Left lung (tissue), 10 donors: Measurements from ENCODE around the gene CFAP92. TPM values are rescaled to one million over a fixed set of nuclear protein-coding genes. Genes with fewer than 3 reads are reported as not detected.

Source experiments
- ATAC-seq: fragments of 200-7000 bp; cut with Tn5 transposase; one replicate; pipeline ENCODE4 v1.9.1; 2020; ENCODE audit warnings: moderate library complexity
- DNase-seq, 4 donors: peaks; one replicate each; pipeline ENCODE4 v3.0.0-alpha.2; 2013 to 2020
- H3K27ac ChIP-seq, 2 donors: fragments of 200-600 bp; sonication (generic) in 1 of 2; one replicate each; pipeline versions ENCODE4 v1.5.0 to v1.8.0; 2020 to 2021
- H3K27me3 ChIP-seq, 2 donors: fragments of 200-600 bp; sonication (generic) in 1 of 2; one replicate each; pipeline versions ENCODE4 v1.5.0 to v1.8.0; 2020 to 2021
- H3K36me3 ChIP-seq, 2 donors: fragments of 200-600 bp; sonication (generic) in 1 of 2; one replicate each; pipeline versions ENCODE4 v1.5.0 to v1.8.0; 2020 to 2021
- H3K4me1 ChIP-seq, 2 donors: fragments of 200-600 bp; one replicate each; pipeline ENCODE4 v1.8.0; 2021
- H3K4me3 ChIP-seq, 2 donors: fragments of 200-600 bp; sonication (generic) in 1 of 2; one replicate each; pipeline versions ENCODE4 v1.5.0 to v1.8.0; 2020 to 2021; ENCODE audit warnings: mild to moderate bottlenecking in 1 of 2
- H3K9me3 ChIP-seq, 2 donors: fragments of 200-600 bp; sonication (generic) in 1 of 2; one replicate each; pipeline versions ENCODE4 v1.5.0 to v1.8.0; 2020 to 2021
- CTCF ChIP-seq, 2 donors: fragments of 200-600 bp; sonication (generic) in 1 of 2; IDR thresholded peaks; one replicate each; pipeline versions ENCODE4 v1.5.0 to v1.8.0; 2021; ENCODE audit warnings: antibody characterized with exemption in 2 of 2
- intact Hi-C, 2 donors: fragments of 100-400 bp; cut with DNase I; formaldehyde crosslinking; loops; one replicate each; pipeline versions ENCODE4 v1.11.2 to v1.14.2; 2022
- polyA plus RNA-seq, 6 donors: library from polyadenylated mRNA; unstranded; fragments of 120-200 nt; gene quantifications; one replicate each; pipeline ENCODE4 v1.2.1, GENCODE V29; 2013; ENCODE audit not compliant: insufficient read length in 6 of 6
- total RNA-seq, 2 donors: library from RNA; stranded (reverse); fragmentation: NEBNext Ultra II Directional; extraction: Animal tissue kit (Norgen Biotek cat#: 25700); gene quantifications; one replicate each; pipeline ENCODE4 v1.2.1, GENCODE V29; 2021
- donor health status: DM: no; HTN: yes; CAD: no.
- donor health status: DM: no; HTN: no; CAD: no.

The CFAP92 gene
- total and polyA plus RNA-seq, 8 donors = 1.7 to 4.4 (median 3.5) TPM

DNA sequence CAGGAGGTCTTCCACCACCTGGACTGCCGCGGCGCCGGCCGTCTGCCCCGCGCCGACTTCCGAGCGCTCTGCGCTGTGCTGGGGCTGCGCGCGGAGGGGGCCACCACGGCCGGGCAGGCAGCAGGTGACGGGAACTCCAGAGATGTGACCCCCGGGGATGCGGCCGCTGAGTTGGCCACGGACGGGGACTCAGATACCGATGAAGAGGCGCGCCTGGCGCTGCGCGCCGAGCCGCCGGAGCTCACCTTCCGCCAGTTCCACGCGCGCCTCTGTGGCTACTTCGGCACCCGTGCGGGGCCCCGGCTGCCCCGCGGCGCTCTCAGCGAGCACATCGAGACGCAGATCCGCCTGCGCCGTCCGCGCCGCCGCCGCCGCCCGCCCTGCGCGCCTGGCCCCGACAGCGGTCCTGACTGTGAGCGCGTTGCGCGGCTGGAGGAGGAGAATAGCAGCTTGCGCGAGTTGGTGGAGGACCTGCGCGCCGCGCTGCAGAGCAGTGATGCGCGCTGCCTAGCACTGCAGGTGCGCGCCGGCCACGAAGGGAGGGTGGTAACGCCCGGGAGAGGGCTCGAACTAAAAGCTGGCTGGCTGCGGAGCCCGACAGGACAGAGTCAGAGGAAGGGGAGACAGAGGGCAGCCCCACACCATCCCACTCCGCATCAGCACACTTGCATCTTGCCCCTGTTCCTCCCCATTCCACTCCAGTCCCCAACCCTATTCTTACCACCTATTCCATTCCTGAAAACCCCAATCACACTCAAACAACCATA, 8.1 kb upstream of the CFAP92 start:
- TF ChIP-seq CTCF (IDR thresholded peaks at IDR 0.05) = no peak
- Histone ChIP-seq H3K4me3 (peak overlapping the region; percentile 40 to 53), H3K27me3 (peaks cover 37 to 54% of the 10 kb centered on the region in 2 donors), H3K9me3 (no peaks in the 10 kb centered on the region), H3K27ac (peak overlapping the region in 1 of 2 donors; percentile 78), H3K36me3 (no peaks in the 10 kb centered on the region), H3K4me1 (peaks cover 24 to 55% of the 10 kb centered on the region in 2 donors)
- intact Hi-C loops = no loop called here
- DNase-seq (peak in 1 of 4 donors; percentile 78), ATAC-seq (no peak)

DNA sequence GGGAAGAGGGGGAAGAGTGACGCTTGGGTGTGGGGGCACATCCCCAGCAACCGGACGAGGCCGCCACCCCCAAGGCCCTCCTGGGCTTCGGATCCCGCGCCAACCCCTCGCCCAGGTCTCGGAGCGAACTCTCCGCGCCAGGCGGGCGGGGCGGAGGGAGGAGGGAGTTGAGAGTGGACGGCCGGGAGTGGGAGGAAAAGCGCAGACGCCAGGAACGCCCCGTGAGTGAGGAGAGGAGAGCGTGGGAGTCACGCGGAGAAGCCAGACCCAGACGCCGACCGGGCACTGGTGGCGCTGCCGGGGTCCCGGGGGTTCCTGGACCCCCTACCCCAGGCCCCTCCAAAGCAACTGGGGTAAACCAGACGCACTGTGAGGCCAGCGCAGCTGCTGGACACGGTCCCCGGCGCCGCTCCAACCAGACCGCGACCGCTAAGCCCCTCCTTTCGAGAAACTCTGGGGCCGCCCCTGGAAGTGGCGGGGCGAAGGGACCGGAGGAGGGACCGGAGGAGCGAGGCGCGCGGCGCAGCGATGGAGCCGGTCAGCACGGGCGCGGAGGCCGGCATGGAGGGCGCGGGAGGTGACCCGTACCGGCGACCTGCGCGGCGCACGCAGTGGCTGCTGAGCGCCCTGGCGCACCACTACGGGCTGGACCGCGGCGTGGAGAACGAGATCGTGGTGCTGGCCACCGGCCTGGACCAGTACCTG, 7.4 kb upstream of the CFAP92 start, which contains the start of gene EFCC1:
Gene EFCC1 (plus strand): TSS at position 204 of the 705 bp plus-strand sequence. CDS start 325 bp downstream, at position 529.
- Histone ChIP-seq H3K4me1 (peaks cover 23 to 51% of the 10 kb centered on the region in 2 donors), H3K4me3 (peak within 1 kb of the TSS; percentile 40 to 53), H3K36me3 (no peaks in the 10 kb centered on the region), H3K27ac (peak within 1 kb of the TSS; percentile 39 to 78), H3K9me3 (no peaks in the 10 kb centered on the region), H3K27me3 (peaks cover 37 to 54% of the 10 kb centered on the region in 2 donors)
- intact Hi-C loops = no loop called here
- peak; percentile 67 for ATAC-seq
- DNase-seq = peak; percentile 63 to 84 (median 79)
- TF ChIP-seq CTCF (IDR thresholded peaks at IDR 0.05) = no peak

DNA sequence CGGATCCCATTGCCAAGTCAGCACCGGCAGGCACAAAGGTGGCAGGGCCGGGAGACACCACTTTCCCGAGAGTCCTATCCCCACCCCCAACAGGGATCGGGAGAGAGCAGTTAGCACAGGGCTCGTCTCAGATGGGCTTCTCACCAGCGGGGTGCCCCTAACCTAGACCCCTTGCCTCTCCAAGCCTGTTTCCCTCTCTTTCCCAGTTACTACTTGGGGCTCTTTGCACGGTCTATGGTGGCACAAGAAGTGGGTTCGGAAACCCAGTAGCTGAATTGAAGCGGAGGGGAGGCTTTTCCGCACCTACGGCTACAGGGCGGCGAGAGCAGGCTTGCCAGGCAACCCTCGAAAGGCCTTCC, 6.8 kb upstream of the CFAP92 start:
- H3K4me1 ChIP-seq = peaks cover 17 to 45% of the 10 kb centered on the region in 2 donors

DNA sequence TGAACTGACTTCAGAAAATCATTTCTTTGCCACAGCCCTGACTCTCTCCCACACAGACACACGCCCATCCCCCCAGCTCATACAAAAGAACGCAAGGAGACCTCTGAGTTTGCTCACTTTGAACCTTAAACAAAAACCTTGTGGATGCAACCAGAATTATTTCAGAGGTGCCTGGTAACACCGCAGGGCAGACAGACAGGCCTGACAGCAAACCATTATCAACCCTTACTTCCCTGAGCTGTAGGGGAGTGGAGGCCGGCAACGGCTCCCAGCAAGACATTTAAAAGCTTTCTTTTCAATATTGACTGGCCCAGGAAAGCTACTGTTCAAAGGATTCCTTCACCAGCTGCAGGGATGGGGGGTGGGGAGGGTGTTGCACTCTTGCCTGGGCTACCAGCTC, 5.2 kb upstream of the CFAP92 start:
- ATAC-seq = no peak
- no peak for TF ChIP-seq CTCF (IDR thresholded peaks at IDR 0.05)
- Histone ChIP-seq H3K4me1 (peaks cover 8 to 37% of the 10 kb centered on the region in 2 donors), H3K27ac (no peak overlapping the region), H3K9me3 (no peaks in the 10 kb centered on the region), H3K27me3 (peaks cover 37 to 53% of the 10 kb centered on the region in 2 donors), H3K36me3 (no peaks in the 10 kb centered on the region), H3K4me3 (no peak overlapping the region)
- intact Hi-C loops = no loop called here
- DNase-seq = no peak

More for the DNA sequence above, 6.8 kb upstream of the CFAP92 start:
- no peak for DNase-seq
- peak overlapping the region; percentile 40 to 53 for H3K4me3 ChIP-seq
- intact Hi-C loops = no loop called here
- no peak for TF ChIP-seq CTCF (IDR thresholded peaks at IDR 0.05)
- peak overlapping the region; percentile 39 to 78 for H3K27ac ChIP-seq
- ATAC-seq = no peak
- H3K36me3 ChIP-seq = no peaks in the 10 kb centered on the region
- H3K9me3 ChIP-seq = no peaks in the 10 kb centered on the region
- H3K27me3 ChIP-seq = peaks cover 37 to 54% of the 10 kb centered on the region in 2 donors

DNA sequence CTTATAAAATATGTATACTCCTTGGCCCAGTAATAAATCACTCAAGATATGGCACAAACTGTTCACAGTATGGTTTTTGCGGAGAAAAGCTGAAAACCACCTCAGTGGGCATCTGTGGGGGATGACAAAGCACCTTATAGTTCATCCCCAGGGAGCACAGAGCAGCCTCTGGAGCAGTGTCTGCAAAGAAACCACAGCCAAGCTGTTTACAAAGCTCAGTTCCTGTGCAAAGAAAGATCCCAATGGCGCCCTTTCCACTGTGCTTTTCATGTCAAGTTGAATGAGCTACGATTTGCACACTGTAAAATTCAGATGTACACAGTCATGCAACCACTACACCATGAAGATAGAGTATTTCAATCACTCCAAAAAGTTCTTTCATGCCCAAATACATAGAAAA, 4.7 kb upstream of the CFAP92 start:
- Histone ChIP-seq H3K36me3 (no peaks in the 10 kb centered on the region), H3K4me3 (no peak overlapping the region), H3K9me3 (no peaks in the 10 kb centered on the region), H3K27ac (no peak overlapping the region), H3K27me3 (peaks cover 37 to 48% of the 10 kb centered on the region in 2 donors), H3K4me1 (peaks cover 10 to 37% of the 10 kb centered on the region in 2 donors)
- no peak for TF ChIP-seq CTCF (IDR thresholded peaks at IDR 0.05)
- DNase-seq (no peak), ATAC-seq (no peak)
- intact Hi-C loops = no loop called here
